NB4 (cell line): ENCODE data around the gene DARS1.

Experiments used
- MYC ChIP-seq: IDR thresholded peaks from 2 replicates; pipeline ENCODE4 v1.6.1; 2011; ENCODE audit warnings: low read depth, low read length
- POLR2A ChIP-seq: IDR thresholded peaks from 2 replicates; pipeline ENCODE4 v1.6.1; 2011; ENCODE audit warnings: mild to moderate bottlenecking; ENCODE audit not compliant: insufficient read length; ENCODE audit errors: extremely low read depth
- TF ChIP-seq, protein P1 (sequence below): IDR thresholded peaks from one replicate; pipeline ENCODE4 v1.5.1; 2012; ENCODE audit warnings: low read depth, low read length
- TF ChIP-seq, protein P2 (sequence below): IDR thresholded peaks from 2 replicates; pipeline ENCODE4 v1.6.1; 2011; ENCODE audit warnings: low read depth, low read length

DNA sequence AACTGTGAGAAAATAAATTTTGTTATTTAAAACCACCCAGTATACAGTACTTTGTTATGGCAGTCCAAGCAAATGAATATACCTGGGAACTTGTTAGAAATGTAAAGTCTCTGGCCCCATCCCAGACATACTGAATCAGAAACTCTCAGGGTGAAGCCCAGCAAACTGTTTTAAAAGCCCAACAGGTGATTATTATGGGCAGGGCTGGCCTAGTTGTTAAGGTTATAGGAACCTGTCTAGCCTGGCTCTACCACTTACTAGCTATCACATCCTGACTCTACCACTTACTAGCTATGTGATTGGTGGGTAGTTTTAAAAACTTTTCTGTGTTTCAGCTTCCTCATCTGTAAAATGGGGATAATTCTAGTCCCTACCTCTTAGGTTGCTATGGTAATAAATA, 8.0 kb upstream of the DARS1 start:
- TF ChIP-seq, protein P1, sequence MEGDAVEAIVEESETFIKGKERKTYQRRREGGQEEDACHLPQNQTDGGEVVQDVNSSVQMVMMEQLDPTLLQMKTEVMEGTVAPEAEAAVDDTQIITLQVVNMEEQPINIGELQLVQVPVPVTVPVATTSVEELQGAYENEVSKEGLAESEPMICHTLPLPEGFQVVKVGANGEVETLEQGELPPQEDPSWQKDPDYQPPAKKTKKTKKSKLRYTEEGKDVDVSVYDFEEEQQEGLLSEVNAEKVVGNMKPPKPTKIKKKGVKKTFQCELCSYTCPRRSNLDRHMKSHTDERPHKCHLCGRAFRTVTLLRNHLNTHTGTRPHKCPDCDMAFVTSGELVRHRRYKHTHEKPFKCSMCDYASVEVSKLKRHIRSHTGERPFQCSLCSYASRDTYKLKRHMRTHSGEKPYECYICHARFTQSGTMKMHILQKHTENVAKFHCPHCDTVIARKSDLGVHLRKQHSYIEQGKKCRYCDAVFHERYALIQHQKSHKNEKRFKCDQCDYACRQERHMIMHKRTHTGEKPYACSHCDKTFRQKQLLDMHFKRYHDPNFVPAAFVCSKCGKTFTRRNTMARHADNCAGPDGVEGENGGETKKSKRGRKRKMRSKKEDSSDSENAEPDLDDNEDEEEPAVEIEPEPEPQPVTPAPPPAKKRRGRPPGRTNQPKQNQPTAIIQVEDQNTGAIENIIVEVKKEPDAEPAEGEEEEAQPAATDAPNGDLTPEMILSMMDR: no peak
- TF ChIP-seq, protein P2, sequence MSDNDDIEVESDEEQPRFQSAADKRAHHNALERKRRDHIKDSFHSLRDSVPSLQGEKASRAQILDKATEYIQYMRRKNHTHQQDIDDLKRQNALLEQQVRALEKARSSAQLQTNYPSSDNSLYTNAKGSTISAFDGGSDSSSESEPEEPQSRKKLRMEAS: no peak
- TF ChIP-seq MYC: no peak
- no peak for TF ChIP-seq POLR2A
